GM18505 (cell line): ENCODE results near the gene KCNJ1.

Source experiments
- ATAC-seq: cut with Tn5 transposase; IDR thresholded peaks from one replicate; pipeline ENCODE4 v1.9.1; 2021; ENCODE audit not compliant: unreplicated experiment
- POLR2A ChIP-seq: IDR thresholded peaks from 4 replicates; pipeline ENCODE4 v1.6.1; 2011; ENCODE audit warnings: borderline replicate concordance; ENCODE audit not compliant: insufficient read depth, insufficient read length; ENCODE audit errors: extremely low read depth

Gene KCNJ1

GRCh38 chr11:128906185-128907050, 39.3 kb upstream of the KCNJ1 start:
- no peak for TF ChIP-seq POLR2A
- no peak for ATAC-seq

GRCh38 chr11:128905345-128906184, 38.5 kb upstream of the KCNJ1 start:
- TF ChIP-seq POLR2A, result no peak
- ATAC-seq, result peak; percentile 43

GRCh38 chr11:128904656-128905344, 37.7 kb upstream of the KCNJ1 start:
- peak; percentile 41 for ATAC-seq
- TF ChIP-seq POLR2A, result no peak

GRCh38 chr11:128904303-128904655, 37.2 kb upstream of the KCNJ1 start:
- TF ChIP-seq POLR2A, result no peak
- no peak for ATAC-seq

- no peak for ATAC-seq
- TF ChIP-seq POLR2A, result no peak
Measured at GRCh38 chr11:128903248-128904061, 36.4 kb upstream of the KCNJ1 start.

- no peak for ATAC-seq
- TF ChIP-seq POLR2A, result no peak
Measured at GRCh38 chr11:128902515-128903066, 35.5 kb upstream of the KCNJ1 start.

- ATAC-seq, result no peak
- no peak for TF ChIP-seq POLR2A
Measured at GRCh38 chr11:128901653-128902514, 34.8 kb upstream of the KCNJ1 start.

GRCh38 chr11:128900468-128900867, 33.4 kb upstream of the KCNJ1 start:
- ATAC-seq, result no peak
- no peak for TF ChIP-seq POLR2A

GRCh38 chr11:128898580-128899344, 31.7 kb upstream of the KCNJ1 start:
- ATAC-seq, result no peak
- TF ChIP-seq POLR2A, result no peak

- no peak for TF ChIP-seq POLR2A
- no peak for ATAC-seq
Measured at GRCh38 chr11:128897826-128898225, 30.7 kb upstream of the KCNJ1 start.

GRCh38 chr11:128896356-128896755, 29.3 kb upstream of the KCNJ1 start:
- no peak for TF ChIP-seq POLR2A
- no peak for ATAC-seq
